Keratinocyte (primary cell): ENCODE measurements around the gene P2RX3.

Experiments
- EZH2 ChIP-seq: IDR thresholded peaks from one replicate; pipeline ENCODE4 v1.6.1; 2012; ENCODE audit warnings: inconsistent platforms, mild to moderate bottlenecking, low read length, moderate library complexity
- TF ChIP-seq, protein P1 (sequence below), 3 experiments: IDR thresholded peaks in 1 of 3; conservative IDR thresholded peaks in 1 of 3; optimal IDR thresholded peaks in 1 of 3; 2 replicates in 2 of 3; 3 replicates in 1 of 3; pipeline versions ENCODE3 to v1.5.1; 2011; ENCODE audit warnings: low read length in 3 of 3, mild to moderate bottlenecking in 3 of 3, moderate library complexity in 2 of 3, control low read depth in 1 of 3, inconsistent platforms in 1 of 3; ENCODE audit not compliant: insufficient read depth in 2 of 3; ENCODE audit errors: extremely low read depth in 1 of 3

DNA sequence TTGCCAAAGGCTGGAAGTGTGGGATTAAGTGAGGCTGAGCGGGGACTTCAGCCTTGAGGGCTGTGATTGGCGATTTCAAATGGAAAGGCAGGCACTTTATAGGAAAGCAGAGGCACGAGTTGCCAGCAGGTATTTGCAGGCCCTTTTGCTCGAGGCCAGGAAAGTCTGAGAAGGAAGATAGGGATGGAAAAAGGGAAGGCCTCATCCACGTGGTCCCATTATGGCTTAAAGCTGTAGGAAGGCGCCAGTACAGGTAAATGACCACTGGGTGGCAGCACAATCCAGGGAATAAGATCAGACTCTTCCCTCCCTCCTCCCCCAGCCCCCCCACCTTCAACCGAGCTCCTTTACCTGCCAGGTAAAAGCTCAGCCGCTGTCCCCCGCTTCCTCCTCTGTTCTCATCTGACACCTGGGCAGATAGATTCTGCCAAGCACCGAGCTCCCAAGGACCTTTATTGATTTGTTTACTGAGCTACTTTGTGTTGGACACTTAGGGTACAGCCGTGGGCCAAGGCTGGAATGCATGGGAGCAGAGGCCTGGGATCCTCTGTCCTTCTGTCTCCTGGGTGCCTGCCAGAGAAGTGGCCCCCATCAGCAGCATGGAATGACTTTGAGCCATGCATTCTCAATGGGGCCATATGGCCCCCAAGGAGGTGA lies 7.5 kb downstream of the P2RX3 start:
- TF ChIP-seq, protein P1, sequence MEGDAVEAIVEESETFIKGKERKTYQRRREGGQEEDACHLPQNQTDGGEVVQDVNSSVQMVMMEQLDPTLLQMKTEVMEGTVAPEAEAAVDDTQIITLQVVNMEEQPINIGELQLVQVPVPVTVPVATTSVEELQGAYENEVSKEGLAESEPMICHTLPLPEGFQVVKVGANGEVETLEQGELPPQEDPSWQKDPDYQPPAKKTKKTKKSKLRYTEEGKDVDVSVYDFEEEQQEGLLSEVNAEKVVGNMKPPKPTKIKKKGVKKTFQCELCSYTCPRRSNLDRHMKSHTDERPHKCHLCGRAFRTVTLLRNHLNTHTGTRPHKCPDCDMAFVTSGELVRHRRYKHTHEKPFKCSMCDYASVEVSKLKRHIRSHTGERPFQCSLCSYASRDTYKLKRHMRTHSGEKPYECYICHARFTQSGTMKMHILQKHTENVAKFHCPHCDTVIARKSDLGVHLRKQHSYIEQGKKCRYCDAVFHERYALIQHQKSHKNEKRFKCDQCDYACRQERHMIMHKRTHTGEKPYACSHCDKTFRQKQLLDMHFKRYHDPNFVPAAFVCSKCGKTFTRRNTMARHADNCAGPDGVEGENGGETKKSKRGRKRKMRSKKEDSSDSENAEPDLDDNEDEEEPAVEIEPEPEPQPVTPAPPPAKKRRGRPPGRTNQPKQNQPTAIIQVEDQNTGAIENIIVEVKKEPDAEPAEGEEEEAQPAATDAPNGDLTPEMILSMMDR (optimal IDR thresholded peaks at IDR 0.05 in 1 of 3, IDR thresholded peaks at IDR 0.05 in 1 of 3, conservative IDR thresholded peaks at IDR 0.05 in 1 of 3; ENCODE audit: extremely low read depth in 1 of 3, insufficient read depth in 2 of 3, low read length in 3 of 3), result peak; percentile 59 to 88 (median 72)
- no peak for TF ChIP-seq EZH2
